NOMO-1 treated with dmso at 0.1 percent for 144 hours (cell line): Measurements from ENCODE around the gene DDX21.
A peak's percentile ranks its signal among the peaks of the same experiment; 100 is the strongest.
"Not testable (repeated sequence)": the region's sequence is repeated elsewhere in the genome, so short reads cannot be mapped to it uniquely, and the experiment has no call there.

Experiments used
- DNase-seq: peaks from one replicate; lab custom pipeline; 2025; ENCODE audit not compliant: unreplicated experiment; lab: John Stamatoyannopoulos, UW

The DDX21 gene

DNA sequence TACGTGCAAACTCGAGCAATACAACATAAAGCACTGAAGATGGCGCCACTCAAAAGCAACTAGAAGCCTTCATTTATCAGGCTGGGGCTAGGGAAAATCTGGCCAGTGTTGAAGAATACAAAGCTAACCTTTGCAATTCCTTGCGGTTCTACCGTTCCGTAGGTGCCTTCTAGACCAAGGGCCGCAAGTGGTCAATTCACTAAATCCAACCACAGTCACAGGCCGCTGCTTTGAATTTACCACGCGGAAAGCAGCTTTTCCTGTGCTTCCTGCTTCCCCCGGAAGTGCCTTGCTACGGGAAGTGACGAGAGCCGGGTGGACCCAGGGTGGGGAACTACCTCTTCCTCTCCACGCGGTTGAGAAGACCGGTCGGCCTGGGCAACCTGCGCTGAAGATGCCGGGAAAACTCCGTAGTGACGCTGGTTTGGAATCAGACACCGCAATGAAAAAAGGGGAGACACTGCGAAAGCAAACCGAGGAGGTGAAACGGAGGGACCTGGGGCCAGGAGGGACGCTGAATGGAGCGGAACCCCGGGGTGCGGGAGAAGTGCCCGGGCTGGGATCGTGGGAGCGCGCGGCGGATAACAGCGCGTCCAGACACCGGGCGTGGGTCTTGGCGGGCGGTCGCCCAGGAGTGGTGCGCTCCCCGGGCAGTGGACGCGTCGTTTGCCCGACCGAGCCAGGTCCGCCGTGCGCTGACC lies at the start of gene DDX21:
TSS of gene DDX21 (plus strand) at position 339 of the 701 bp plus-strand sequence. CDS start at position 395, 56 bp downstream.
- DNase-seq: peak; percentile 84

DNA sequence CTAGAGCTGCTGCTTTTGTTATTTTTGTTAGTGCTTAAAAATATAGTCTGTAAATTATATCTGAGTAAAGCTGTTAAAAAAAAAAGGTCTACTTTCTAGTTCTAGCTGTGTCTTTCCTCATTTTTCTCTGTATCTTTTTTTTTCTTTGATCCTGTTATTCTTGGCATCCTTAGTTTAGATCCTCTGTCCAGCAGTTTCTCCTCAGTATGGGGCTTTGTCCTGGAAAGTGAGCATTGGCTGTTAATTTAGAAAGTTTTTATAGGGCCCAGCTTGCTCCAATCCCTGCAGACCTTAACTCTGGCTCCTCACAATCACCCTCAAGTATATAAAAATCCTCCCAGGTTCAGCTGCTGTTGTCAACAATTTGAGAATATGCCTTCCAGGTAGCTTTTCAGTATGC lies 31.4 kb upstream of the DDX21 start:
- no peak for DNase-seq

DNA sequence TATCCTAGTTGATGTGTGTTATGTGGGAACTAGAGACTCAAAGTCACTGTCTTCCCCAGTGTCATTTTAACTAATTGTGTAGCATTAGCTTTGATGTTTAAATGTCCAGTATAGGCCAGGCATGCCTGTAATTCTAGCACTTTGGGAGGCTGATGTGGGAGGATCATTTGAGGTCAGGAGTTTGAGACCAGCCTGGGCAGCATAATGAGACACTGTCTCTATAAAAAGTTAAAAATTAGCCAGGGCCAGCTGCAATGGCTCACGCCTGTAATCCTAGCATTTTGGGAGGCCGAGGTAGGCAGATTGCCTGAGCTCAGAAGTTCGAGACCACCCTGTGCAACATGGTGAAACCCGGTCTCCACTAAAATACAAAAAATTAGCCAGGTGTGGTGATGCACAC lies 30.5 kb upstream of the DDX21 start:
- DNase-seq: no peak

DNA sequence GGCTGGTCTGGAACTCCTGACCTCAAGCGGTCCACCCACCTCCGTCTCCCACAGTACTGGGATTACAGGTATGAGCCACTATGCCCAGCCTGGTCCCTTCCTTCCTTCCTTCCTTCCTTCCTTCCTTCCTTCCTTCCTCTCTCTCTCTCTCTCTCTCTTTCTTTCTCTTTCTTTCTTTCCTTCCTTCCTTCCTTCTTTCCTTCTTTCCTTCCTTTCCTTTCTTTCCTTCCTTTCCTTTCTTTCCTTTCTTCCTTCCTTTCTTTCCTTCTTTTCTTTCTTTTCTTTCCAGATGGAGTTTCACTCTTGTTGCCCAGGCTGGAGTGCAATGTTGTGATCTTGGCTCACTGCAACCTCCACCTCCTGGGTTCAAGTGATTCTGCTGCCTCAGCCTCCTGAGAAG lies 26.8 kb upstream of the DDX21 start:
- DNase-seq: not testable (repeated sequence)

DNA sequence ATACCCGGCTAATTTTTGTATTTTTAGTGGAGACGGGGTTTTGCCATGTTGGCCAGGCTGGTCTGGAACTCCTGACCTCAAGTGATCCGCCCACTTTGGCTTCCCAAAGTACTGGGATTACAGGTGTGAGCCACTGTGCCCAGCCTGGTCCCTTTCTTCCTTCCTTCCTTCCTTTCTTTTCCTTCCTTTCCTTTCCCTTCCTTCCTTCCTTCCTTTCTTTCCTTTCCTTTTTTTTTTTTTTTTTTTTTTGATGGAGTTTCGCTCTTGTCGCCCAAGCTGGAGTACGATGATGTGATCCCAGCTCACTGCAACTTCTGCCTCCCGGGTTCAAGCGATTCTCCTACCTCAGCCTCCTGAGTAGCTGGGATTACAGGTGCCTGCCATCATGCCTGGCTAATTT lies 26.1 kb upstream of the DDX21 start:
- DNase-seq: not testable (repeated sequence)

DNA sequence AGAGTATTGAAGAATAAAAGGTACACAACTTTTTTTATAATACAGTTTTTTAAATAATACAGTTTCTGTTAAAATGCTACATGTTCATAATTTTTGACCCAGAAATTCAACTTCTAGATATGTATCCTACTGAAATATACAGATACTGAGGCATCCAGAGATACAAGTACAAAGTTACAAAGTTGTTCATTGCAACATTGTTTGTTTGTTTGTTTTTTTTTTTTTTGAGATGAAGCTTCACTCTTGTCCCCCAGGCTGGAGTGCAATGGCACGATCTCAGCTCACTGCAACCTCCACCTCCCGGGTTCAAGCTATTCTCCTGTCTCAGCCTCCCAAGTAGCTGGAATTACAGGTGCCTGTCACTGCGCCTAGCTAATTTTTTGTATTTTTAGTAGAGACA lies 23.1 kb upstream of the DDX21 start:
- not testable (repeated sequence) for DNase-seq

DNA sequence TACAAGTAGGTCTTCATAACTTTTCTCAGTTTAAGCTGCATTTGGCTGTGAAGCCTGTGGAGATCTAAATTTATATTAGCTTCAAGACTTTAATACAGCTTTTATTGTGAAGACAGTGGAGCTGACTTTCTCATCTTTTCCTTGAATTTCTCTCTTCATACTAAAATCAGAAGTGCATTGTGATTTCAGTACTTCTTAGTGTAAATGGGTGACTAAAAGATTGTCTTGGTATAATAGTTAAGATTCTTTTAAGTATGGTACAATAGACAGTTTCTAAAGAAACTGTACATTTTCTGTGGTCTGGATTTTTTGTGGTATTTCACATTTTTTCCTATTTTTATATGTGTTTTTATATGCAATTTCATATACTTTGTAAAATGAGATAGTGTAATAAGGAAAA lies 21.0 kb upstream of the DDX21 start:
- no peak for DNase-seq

DNA sequence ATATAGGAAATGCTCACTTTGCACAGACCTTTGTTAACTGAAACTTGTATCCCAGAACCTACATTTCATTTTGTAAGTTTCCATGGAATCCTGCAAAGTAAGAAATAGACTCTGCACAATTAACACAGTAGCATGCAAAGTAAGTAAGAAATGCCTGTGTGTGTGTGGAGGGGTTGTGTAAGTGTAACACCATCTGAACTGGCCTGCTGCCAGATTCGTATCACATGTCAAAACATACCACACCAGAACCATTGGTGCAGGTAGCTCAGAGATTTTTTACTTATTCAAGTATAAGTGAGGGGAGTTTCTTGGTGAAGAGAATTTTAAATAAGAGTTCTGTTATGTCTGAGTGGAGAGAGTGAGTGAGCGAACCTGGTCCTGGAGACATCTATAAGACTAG lies 17.9 kb upstream of the DDX21 start:
- no peak for DNase-seq

DNA sequence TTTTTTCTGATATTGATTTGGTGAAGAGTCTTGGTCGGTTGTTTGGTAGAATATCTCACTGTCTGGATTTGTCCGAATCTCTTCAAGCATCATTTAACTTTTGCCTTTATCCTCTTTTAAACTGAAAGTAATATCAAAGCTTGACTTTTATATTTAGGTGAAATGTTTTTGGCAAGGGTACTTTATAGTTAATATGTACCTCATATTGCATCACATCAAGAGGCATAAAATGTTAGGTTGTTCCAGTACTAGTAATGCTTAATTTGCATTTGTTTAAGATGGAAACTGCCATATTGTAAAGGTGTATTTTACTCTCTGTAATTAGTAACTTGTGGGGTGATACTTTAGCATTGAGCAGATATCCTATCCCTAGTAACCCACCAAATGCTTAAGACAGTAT lies 17.1 kb upstream of the DDX21 start:
- no peak for DNase-seq

DNA sequence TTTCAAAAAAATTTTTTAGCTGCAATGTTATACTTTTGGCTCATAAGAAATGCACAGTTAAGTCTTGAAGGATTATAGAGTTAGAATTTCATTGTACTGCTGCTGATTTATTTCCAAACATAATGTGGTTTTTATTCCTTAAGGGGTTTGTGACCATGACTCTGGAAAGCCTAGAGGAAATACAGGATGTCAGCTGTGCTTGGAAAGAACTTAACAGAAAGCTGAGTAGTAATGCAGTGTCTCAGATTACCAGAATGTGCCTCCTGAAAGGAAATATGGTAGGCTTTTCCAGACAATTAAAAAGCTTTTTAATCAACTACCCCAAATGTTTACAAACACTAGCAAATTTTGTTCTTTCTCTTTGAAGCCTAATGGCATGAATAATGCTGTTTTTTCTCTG lies 15.1 kb upstream of the DDX21 start:
- not testable (repeated sequence) for DNase-seq

DNA sequence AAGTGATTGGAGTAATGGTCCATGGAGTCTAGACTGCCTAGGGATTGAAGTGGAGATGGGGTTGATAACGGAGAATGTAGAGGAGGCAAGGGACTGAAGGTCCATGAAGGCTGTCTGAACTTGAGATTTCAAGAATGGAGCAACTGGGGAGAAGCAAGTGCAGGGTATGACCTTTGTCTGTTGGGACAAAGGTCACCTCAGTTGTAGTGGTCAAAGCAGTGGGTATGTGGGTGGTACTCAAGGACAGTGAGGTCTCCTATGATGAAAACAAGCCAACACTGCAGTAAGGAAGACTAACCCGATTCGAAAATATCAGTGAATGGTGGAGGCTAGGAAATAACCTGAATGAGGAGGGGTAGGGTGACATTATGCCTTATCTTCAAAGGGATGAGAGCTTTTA lies 5.4 kb upstream of the DDX21 start:
- no peak for DNase-seq

DNA sequence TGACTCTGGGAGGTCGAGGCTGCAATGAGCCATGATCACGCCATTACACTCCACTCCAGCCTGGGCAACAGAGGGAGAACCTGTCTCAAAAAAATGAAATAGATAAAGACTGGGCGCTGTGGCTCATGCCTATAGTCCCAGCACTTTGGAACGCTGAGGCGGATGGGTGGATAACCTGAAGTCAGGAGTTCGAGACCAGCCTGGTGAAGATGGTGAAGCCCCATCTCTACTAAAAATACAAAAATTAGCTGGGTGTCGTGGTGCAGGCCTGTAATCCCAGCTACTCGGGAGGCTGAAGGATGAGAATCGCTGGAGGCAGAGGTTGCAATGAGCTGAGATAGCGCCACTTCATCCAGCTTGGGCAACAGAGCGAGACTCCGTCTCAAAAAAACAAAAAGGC lies 1.1 kb upstream of the DDX21 start:
- DNase-seq: no peak

DNA sequence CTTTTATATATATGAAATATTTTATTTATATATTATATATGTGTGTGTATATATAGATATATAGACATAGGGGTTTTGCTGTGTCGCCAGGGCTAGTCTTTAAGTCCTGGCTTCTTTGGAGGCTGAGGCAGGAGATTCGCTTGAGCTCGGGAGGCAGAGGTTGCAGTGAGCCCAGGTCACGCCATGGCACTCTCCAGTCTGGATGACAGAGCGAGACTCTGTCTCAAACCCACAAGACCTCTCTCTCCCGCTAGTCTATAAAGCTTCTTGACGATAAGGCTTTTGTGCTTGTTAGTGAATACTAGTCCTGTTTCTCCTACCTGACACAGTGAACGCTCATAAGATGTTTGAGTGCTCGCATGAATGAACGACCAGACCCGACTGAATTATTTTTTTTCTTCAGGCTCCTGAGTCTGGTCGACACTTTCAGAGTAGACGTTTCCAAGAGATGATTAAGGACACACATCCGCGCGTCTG lies 577 bp upstream of the DDX21 start:
- DNase-seq: no peak

DNA sequence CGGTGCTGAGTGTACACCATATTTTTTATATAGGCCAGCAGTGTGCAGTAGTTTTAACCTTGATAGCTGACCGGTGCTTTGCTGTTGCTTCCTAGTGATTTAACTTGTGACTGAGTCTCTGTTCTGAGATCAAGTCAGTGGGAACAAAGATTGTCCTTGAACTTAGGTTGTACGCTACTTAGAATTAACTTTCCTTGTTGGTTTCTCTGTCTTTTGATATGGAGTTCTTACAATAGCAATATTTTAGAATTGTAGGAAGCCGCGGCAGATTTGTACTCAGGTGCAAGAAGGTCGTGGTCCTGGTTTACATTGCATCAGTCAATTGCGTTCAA lies 1.3 kb downstream of the DDX21 start:
- DNase-seq: no peak

DNA sequence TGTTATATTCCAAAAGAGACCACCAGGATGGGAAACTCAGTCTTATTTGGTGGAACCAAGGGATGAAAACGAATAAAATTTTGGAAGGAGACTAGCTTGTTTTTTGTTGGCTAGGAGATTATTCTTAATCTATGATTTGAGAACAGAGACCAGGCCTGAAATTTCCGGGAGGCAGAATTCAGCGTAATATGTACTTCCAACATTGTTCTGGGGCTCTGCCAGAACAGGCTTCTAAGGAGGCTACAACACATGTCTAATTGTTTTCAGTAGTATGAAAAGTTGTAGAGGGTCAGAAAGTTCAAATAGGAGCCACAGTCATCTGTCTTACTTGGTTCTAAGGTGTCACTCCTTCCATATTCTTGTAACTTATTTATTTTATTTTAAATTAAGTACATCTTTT lies 1.7 kb downstream of the DDX21 start:
- DNase-seq: no peak

DNA sequence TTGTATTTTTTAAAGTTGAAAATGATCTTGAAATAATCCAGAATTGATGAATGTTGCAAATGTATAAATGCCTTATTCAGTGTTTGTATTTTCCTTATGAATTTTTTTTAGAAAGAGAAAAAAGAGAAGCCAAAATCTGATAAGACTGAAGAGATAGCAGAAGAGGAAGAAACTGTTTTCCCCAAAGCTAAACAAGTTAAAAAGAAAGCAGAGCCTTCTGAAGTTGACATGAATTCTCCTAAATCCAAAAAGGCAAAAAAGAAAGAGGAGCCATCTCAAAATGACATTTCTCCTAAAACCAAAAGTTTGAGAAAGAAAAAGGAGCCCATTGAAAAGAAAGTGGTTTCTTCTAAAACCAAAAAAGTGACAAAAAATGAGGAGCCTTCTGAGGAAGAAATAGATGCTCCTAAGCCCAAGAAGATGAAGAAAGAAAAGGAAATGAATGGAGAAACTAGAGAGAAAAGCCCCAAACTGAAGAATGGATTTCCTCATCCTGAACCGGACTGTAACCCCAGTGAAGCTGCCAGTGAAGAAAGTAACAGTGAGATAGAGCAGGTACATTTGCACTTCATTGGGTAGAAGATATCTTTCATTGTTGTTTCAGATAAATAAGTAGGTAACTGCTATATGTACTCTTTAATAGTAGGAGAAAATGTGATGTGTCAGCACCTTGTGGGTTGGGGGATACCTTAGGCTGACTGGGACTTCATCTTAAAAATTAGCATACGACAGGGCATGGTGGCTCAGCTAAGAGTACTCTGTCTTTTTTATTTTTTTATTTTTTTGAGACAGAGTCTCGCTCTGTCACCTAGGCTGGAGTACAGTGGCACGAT lies 3.9 kb downstream of the DDX21 start:
- DNase-seq: no peak

DNA sequence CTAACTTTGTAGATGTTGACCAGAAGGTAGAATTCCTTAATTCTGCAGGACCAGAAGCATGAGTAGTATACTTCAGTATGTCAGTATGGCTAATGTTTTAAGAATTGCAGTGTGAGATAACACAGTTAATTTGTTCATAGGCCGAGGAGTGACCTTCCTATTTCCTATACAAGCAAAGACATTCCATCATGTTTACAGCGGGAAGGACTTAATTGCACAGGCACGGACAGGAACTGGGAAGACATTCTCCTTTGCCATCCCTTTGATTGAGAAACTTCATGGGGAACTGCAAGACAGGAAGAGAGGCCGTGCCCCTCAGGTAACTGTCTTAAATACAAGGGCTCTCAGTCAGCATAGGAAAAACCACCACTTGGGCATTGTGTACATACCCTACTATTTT lies 7.2 kb downstream of the DDX21 start:
- no peak for DNase-seq

DNA sequence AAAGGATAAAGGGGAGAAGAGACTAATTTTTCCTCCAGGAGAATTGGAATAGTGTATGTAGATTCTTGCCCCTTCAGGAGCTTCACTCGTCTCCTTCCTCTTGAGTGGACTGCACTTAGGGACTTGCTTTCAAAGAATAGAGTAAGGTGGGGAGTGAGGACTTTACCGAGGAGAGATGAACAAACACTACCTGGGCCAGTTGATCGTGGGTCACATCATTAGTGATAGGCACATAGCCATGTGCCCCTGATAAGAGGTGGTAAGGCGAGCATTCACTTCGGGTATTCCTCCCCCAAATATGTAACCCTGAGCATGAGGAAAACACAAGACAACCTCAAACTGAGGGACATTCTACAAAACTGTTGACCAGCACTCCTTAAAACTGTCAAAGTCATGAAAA lies 18.0 kb downstream of the DDX21 start:
- no peak for DNase-seq

DNA sequence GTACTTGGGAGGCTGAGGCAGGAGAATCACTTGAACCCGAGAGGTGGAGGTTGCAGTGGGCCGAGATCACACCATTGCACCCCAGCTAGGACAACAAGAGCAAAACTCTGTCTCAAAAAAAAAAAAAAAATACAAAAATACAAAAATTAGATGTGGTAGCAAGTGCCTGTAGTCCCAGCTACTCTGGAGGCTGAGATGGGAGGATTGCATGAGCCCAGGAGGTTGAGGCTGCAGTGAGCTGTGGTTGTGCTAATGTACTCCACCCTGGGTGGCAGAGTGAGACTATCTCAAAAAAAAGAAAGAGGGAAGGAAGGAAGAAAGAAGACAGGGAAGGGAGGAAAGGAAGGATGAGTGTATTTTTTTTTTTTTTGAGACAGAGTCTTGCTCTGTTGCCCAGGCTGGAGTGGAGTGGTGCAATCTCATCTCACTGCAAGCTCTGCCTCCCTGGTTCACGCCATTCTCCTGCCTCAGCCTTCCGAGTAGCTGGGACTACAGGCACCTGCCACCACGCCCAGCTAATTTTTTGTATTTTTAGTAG lies 20.0 kb downstream of the DDX21 start:
- not testable (repeated sequence) for DNase-seq

DNA sequence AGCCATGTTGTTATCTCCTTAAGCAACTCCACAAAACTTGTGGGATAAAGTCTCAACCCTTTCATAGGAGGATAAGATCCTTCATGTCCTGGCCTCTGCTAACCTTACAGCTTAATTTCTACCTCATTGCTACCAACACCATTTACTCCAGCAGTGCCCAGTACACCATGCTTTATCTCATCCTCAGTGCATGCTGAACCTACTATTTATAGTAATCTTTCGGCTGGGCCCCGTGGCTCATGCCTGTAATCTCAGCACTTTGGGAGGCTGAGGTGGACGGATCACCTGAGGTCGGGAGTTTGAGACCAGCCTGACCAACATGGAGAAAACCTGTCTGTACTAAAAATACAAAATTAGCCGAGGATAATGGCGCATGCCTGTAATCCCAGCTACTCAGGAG lies 23.8 kb downstream of the DDX21 start:
- not testable (repeated sequence) for DNase-seq

DNA sequence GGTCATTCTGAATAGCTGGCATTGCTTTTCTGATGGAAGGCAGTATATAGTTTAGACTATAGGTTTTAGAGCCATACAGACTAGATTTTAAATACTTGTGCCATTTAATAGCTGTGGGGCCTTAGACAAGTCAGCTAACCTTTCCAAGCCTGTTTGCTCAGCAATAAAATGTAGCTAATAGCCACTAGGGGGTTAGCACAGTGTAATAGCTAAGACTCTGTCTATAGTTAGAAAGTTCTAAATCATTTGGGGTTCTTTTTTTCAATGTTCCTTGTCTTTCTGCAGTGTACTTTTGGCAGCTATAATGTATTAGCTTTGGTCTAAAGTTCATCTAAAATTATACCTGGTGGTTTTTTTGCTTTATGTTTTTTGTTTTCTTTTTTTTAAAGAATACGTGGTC lies 25.1 kb downstream of the DDX21 start:
- no peak for DNase-seq

DNA sequence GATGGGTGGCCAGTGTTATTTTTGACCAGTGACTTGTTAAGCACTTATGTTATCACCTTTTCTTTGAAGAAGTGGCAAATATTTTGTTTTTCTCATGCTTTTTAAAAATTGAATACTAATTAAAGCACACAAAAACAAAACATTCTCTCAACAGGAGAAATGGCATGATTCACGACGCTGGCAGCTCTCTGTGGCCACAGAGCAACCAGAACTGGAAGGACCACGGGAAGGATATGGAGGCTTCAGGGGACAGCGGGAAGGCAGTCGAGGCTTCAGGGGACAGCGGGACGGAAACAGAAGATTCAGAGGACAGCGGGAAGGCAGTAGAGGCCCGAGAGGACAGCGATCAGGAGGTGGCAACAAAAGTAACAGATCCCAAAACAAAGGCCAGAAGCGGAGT lies 26.4 kb downstream of the DDX21 start:
- DNase-seq: no peak
